Stimulated activated CD8-positive, alpha-beta memory T cell treated with anti-CD3 and anti-CD28 coated beads, Interleukin-12 subunit alpha, Interleukin-12 subunit beta, amount 100 ng/mL, for 24 hours (primary cell): ENCODE data around the gene BTBD16.

ENCODE experiments used
- DNase-seq: peaks from one replicate; pipeline ENCODE4 v3.0.0-alpha.2; 2020; ENCODE audit errors: extremely low read depth

Gene BTBD16

DNA sequence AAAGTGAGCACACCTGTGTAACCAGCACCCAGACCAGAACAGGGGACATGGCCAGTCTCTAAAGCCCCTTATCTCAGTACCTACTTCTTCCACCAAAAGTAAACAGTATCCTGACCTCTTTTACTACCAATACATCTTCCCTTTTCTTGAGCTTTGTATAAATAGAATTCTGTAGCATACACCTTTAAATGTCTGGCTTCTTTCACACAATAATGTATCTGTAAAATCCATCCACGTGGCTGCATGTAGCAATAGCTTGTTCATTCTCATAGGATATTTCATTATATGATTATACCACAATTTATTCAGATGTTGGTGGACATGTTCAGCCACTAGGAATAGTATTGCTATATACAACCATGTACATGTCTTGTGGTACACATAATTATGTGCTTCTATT, 40.6 kb downstream of the BTBD16 start:
- no peak for DNase-seq

DNA sequence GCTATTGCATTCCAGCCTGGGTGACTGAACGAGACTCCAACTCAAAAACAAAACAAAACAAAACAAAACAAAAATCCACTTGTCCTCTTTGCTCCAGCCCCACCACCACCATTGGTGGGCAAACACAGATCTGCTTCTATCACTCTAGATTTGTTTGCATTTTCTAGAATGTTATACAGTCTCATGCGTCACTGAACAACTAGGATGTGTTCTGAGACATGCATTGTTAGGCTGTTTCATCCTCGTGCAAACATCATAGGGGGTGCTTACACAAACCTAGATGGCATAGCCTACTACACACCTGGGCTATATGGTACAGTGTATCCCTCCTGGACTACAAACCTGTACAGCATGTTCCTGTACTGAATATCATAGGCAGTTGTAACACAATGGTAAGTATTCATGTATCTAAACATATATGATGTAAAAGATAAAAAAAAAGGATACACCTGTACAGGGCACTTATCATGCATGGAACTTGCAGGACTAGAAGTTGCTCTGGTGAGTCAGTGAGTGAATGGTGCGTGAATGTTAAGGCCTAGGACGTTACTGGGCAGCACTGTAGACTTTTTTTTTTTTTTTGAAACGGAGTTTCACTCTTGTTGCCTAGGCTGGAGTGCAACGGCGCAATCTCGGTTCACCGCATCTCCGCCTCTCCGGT, 45.3 kb downstream of the BTBD16 start:
- no peak for DNase-seq

DNA sequence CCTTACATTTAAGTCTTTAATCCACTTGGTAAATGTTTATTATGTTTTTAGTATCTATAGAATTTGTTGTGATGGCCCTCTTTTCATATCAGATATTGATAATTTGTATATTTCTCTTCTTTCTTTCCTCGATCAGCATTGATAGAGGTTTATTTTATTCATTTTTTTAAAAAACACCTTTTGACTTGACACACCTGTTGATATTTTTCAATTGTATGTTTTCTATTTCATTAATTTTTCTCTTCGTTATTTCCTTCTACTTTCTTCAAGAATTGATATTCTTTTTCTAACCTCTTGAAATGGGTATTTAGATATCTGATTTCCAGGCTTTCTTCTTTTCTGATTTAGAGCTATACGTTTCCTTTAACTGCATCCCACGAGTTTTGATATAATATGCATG, 50.9 kb downstream of the BTBD16 start:
- DNase-seq = no peak

- DNase-seq = no peak
Observed at GRCh38 chr10:122323189-122323588, 52.1 kb downstream of the BTBD16 start.

DNA sequence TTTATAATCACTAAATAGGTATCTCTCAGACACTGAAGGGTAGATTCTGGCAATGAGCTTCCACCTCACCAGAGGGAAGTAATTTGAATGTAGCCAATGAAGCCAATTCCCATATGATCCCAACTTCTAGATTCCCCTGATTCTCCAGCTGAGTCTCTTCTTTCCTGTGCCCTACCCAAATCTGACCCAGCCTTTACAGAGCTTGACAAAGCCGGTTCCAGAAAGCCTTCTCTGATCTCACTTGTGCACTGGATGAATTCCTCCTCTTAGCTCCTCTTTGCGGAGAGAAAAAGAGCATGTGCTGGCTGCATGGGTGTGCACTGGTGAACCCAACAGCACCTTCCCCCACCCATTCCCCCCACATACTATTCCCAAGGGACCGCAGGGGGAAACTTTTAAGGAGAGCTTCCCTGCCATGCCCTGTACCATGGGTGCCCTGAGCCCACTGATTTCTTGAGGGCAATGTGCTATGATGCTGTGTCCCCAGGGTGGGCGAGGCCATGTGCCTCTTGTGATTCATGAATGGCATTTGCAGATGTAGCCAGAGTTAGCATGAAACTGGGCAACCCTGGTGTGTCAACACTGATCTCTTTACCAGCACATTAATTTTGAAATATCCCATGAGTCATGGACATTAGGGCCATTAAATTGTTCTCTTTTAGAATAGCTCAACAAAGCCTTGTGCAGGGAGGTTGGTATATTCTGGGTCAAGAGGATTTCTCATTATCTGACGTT, 53.0 kb downstream of the BTBD16 start:
- DNase-seq = no peak

DNA sequence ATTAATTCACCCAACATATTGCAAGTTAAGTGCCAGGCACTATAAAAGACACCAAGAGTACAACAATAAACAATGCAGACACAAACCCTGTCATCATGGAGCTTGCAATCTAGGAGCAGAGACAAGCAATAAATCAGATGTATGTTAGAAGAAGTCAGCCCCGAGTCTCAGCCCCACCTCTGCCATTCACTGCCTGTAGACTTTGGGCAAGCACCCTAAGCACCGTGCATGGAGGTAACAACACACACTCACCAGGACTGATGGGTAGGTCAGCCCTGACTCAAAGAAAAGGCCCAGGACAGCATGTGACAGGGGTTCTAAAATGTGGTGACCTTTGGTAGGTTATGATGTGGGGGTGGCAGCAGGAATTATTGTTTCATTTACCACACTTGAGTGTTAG, 54.1 kb downstream of the BTBD16 start:
- no peak for DNase-seq

DNA sequence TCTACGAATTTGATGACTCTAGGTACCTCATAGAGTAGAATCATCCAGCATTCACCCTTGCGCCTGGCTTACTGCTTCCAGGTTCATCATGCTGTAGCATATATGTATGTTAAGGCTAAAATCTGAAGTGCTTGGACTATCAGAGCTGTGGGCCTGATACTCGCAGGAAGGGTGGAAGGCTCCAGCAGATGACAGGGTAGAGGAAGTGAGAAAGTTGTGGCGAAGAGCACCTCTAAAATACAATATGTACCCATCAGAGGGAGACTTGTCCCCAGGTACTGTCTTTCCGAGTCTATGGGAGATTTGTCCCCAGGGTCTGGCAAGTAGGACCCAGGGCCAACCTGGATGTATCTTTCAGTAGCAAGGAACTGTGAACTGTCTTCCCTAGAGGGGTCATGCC, 55.3 kb downstream of the BTBD16 start:
- DNase-seq = no peak

DNA sequence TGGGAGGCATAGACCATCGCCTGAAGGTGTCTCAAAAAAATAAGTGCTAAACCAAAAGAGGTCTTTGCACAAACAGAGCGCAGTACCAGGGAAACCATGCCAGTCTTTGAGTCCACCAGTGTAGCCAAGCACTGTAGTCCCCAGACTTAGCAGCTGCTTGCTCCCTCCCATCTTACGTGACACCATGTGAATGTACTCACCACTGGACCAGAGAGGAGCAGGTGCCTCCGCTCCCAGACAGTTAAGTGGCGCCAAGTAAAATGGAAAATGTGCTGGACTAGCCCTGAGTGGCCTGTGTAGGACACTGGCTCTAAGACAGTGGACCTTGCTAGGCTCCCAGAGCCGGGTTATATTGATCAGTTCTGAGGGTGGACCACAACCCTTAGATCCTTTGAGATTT, 55.7 kb downstream of the BTBD16 start:
- DNase-seq = no peak

- DNase-seq = no peak
Observed at GRCh38 chr10:122327237-122328206, 56.4 kb downstream of the BTBD16 start.

GRCh38 chr10:122328676-122329075, 57.6 kb downstream of the BTBD16 start:
- DNase-seq = no peak

DNA sequence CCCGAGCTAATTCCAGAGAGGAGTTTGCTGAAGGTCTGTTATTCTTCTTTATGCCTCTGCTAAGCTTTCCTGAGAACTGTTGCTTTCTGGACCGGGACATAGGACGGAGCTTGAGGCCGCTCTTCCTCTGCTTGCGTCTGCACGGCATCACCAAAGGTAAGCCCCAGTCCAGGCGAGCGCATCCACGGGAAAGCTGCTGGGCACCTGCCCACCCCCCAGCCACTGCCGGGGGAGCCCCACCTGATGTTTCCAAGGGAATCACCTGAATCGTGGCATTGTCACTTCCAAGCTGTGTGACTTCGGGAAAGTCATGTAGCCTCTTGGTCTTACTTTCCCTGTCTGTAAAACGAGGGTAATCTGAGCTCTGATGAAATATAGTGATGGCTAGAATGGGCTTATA, 58.3 kb downstream of the BTBD16 start:
- DNase-seq = no peak

DNA sequence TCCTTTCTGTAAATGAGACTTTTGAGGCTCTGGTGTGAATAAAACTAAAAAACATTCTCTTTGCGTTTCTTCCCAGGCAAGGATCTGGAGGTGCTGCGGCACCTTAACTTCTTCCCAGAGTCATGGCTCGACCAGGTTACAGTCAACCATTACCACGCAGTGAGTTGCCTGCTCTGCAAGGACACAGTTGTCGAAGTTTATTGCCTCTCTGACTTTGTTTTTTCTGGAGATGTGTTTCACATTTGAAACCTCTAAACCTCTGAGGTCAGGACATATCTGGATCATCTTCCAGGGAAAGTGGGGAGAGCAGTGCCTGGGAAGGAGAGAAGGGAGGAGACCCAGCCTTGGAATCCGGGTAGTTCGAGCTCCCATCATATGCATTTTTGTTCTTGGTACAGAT, 60.0 kb downstream of the BTBD16 start:
- DNase-seq = no peak

GRCh38 chr10:122331615-122332446, 60.7 kb downstream of the BTBD16 start:
- DNase-seq = no peak

GRCh38 chr10:122333037-122333436, 61.9 kb downstream of the BTBD16 start:
- no peak for DNase-seq

DNA sequence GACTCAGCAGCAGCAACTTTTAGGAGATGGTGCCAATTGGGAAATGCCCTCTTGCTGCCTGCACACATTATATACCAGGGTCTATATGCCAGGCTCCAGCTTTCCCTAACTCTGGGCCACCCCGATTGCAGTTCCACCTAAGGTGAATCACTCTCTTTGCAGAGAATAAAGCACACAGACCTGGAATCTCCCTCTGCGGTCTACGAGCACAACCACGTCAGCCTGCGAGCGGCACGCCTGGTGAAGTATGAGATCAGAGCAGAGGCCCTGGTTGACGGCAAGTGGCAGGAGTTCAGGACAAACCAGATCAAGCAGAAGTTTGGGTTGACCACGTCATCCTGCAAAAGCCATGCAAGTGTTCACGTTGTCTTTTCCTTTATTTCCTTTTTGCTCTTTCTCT, 65.2 kb downstream of the BTBD16 start:
- no peak for DNase-seq

DNA sequence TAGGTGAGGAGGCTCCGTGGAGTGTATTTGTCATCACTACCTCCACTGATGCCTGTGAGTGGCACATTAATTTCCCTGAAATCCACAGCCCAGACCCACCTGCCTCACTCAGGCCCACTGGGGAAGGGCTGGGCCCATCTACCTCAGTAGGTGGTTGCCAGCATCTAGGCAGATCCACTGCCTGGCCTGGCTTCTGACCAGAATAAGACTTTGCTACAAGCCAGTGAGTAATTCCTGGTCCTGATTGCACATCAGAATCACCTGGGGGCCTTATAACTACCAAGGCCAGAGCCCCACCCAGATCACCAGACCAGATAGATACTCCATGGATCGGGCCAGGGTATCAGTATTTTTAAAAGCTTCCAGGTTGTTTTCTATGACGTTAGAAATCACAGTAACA, 65.9 kb downstream of the BTBD16 start:
- DNase-seq = no peak

DNA sequence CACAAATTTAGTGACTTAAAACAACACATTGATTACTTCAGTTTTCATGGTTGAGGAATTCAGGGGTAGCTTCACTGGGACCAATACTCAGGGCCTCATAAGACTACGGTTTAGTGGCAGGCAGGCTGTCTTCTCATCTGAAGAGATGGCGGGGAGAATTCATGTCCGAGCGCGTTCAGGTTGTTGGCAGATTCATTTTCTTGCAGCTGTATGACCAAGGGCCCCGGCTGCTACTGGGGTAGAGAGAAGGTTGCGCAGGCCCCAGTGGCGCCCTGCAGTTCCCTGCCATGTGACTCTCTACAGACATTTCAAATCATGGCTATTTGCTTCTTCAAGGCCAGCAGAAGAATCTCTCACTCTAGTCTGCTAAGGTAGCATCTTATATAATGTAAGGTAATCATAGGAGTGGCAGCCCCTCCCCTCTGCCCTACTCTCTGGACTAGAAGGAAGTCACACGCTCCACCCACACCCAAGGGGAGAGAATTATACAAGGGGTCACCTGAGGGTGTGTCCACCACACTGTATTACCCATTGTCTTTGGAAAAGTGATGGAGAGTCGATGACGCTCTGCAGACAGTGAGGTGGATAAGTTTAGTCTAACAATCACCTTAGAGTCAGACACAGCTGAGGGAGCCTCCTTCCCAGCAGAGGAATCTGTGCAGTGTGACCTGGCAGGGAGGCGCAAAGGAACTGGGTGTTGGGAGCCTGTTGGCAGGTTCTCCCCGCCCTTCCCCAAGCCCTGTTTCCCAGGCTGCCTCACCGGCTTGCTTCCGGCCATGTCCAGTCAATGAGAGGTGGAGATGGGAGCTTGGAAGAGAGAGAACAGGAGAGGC, 67.7 kb downstream of the BTBD16 start:
- no peak for DNase-seq

GRCh38 chr10:122341141-122341810, 70.2 kb downstream of the BTBD16 start:
- DNase-seq = no peak

- peak; percentile 12 for DNase-seq
Observed at GRCh38 chr10:122342293-122343134, 71.4 kb downstream of the BTBD16 start.
